K562 (cell line): ENCODE data around the gene CPNE1.

Experiments used
- CC2D1A ChIP-seq: fragments of 450-650 bp; IDR thresholded peaks from 2 replicates; pipeline ENCODE4 v1.6.1; 2017; ENCODE audit warnings: mild to moderate bottlenecking
- CTCF ChIP-seq, 3 experiments: IDR thresholded peaks in 2 of 3; conservative IDR thresholded peaks in 1 of 3; 2 replicates each; pipeline ENCODE4 v1.5.1; 2011 to 2012; ENCODE audit warnings: low read length in 3 of 3, mild to moderate bottlenecking in 3 of 3, control low read depth in 2 of 3, improper control_type of control experiment in 1 of 3, inconsistent platforms in 1 of 3, low read depth in 1 of 3, mixed read lengths in 1 of 3, moderate library complexity in 1 of 3; ENCODE audit not compliant: insufficient read depth in 2 of 3
- EZH2 ChIP-seq: IDR thresholded peaks from 2 replicates; pipeline ENCODE4 v1.6.1; 2012; ENCODE audit warnings: low read depth, mild to moderate bottlenecking, inconsistent platforms, low read length, borderline replicate concordance
- HNRNPL ChIP-seq: fragments of 200-400 bp; formaldehyde crosslinking; IDR thresholded peaks from 2 replicates; pipeline ENCODE4 v1.6.1; 2017; ENCODE audit warnings: low read depth, mild to moderate bottlenecking, low read length
- HNRNPUL1 ChIP-seq: fragments of 200-400 bp; formaldehyde crosslinking; IDR thresholded peaks from 2 replicates; pipeline ENCODE4 v1.6.1; 2017; ENCODE audit warnings: low read length
- KLF16 ChIP-seq: IDR thresholded peaks from 2 replicates; pipeline ENCODE4 v1.6.1; 2016; ENCODE audit warnings: antibody characterized with exemption
- NR2F6 ChIP-seq: fragments of 450-650 bp; formaldehyde crosslinking; IDR thresholded peaks from 2 replicates; pipeline ENCODE4 v1.4.0; 2020; ENCODE audit warnings: mild to moderate bottlenecking
- SIN3A ChIP-seq, 2 experiments: fragments of 150-350 bp in 1 of 2; IDR thresholded peaks; 2 replicates each; pipeline ENCODE4 v1.6.1; 2011 to 2016; ENCODE audit warnings: borderline replicate concordance in 2 of 2, low read depth in 2 of 2, low read length in 2 of 2, mild to moderate bottlenecking in 2 of 2, moderate library complexity in 2 of 2; ENCODE audit not compliant: control insufficient read depth in 1 of 2
- SRF ChIP-seq, 2 experiments: fragments of 250-450, 450-650 bp in 1 of 2; sonication (Bioruptor Pico) in 1 of 2; sonication (generic) in 1 of 2; formaldehyde crosslinking; IDR thresholded peaks; 2 replicates each; pipeline versions ENCODE4 v1.5.0 to v1.5.1; 2020 to 2022; ENCODE audit warnings: mild to moderate bottlenecking in 1 of 2, missing genetic modification reagents in 1 of 2
- TAF1 ChIP-seq: IDR thresholded peaks from 2 replicates; pipeline ENCODE4 v1.6.1; 2011; ENCODE audit warnings: mild to moderate bottlenecking, low read length, moderate library complexity; ENCODE audit not compliant: insufficient read depth, control insufficient read depth, severe bottlenecking; ENCODE audit errors: extremely low read depth
- THAP12 ChIP-seq: fragments of 250-450 bp; sonication (Bioruptor Pico); IDR thresholded peaks from 2 replicates; pipeline ENCODE4 v1.9.0; 2021; ENCODE audit warnings: mild to moderate bottlenecking, inconsistent platforms
- ZBTB33 ChIP-seq: sonication (generic); formaldehyde crosslinking; IDR thresholded peaks from 2 replicates; pipeline ENCODE4 v1.8.1; 2023; ENCODE audit warnings: mild to moderate bottlenecking, missing genetic modification reagents
- ZFP30 ChIP-seq: fragments of 250-450 bp; sonication (Bioruptor Pico); IDR thresholded peaks from 2 replicates; pipeline ENCODE4 v1.8.0; 2022; ENCODE audit warnings: moderate library complexity, mild to moderate bottlenecking, inconsistent platforms, borderline replicate concordance
- ZNF668 ChIP-seq: fragments of 250-450 bp; sonication (Bioruptor Pico); IDR thresholded peaks from 2 replicates; pipeline ENCODE4 v1.8.0; 2022; ENCODE audit warnings: mild to moderate bottlenecking, inconsistent platforms

GRCh38 chr20:35709259-35709658 is 44.6 kb upstream of the CPNE1 start:
- TF ChIP-seq ZBTB33 (CRISPR knock-in tag) (no peak), ZNF668 (CRISPR knock-in tag) (no peak), TAF1 (no peak), CC2D1A (no peak), NR2F6 (CRISPR knock-in tag) (no peak), KLF16 (no peak), SIN3A (IDR thresholded peaks at IDR 0.05; ENCODE audit: borderline replicate concordance in 2 of 2, control insufficient read depth in 1 of 2, low read depth in 2 of 2, low read length in 2 of 2) (no peak), EZH2 (no peak), SRF (CRISPR knock-in tag; IDR thresholded peaks at IDR 0.05) (no peak), CTCF (IDR thresholded peaks at IDR 0.05 in 2 of 3, conservative IDR thresholded peaks at IDR 0.05 in 1 of 3; ENCODE audit: insufficient read depth in 2 of 3, low read depth in 1 of 3, low read length in 3 of 3) (no peak), ZFP30 (no peak), HNRNPL (no peak), HNRNPUL1 (no peak), THAP12 (CRISPR knock-in tag) (no peak)
